HG02623 (cell line): ENCODE data around the gene APLP1.
"Not testable (repeated sequence)": the region's sequence is repeated elsewhere in the genome, so short reads cannot be mapped to it uniquely, and the experiment has no call there.

Source experiments
- ATAC-seq: cut with Tn5 transposase; IDR thresholded peaks from one replicate; pipeline ENCODE4 v1.9.1; 2021; ENCODE audit warnings: moderate library complexity; ENCODE audit not compliant: unreplicated experiment

APLP1 gene

DNA sequence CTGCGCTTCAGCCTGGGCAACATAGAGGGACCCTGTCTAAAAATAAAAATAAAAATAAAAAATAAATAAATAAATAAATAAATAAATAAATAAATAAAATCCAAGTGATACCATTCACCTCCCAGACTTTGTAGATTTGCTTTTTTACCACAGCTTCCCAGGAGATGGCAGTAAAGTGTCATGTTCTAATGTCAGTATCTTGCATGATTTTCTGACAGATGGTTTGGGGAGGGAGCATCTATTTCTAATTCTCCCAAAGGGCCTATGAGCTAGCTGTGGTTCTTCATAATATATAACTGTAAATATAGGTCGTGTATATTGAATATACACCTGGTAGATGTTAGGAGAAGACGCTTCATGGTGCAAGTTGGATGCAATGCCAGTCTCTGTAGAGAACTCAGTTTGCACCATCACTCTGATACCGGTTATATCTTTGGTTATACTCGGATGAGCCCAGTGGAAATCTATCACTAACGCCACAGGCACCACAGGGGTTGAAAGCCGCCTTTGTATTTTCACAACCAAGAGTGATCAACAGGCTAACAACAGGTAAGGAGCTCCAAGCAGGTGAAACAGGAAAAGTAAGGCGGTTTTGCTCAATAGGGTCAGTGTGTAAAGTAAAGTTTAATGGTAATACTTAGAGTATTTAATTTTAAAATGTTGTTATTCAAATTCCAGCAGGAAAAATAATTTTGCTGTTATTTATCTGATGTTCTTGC, 13.9 kb downstream of the APLP1 start:
- ATAC-seq, result no peak

DNA sequence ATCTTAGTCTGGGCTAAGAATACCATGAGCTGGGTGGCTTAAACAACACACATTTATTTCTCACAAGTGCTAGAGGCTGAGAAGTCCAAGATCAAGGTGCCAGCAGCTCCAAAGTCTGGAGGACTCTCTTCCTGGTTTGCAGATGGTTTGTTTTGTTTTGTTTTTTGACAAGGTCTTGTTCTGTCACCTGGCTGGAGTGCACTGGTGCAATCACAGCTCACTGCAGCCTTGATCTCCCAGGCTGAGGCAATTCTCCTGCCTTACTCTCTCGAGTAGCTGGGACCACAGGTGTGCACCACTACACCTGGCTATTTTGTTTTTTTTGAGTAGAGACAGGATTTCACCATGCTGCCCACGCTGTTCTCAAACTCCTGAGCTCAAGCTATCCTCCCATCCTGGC, 15.5 kb downstream of the APLP1 start:
- ATAC-seq, result no peak

DNA sequence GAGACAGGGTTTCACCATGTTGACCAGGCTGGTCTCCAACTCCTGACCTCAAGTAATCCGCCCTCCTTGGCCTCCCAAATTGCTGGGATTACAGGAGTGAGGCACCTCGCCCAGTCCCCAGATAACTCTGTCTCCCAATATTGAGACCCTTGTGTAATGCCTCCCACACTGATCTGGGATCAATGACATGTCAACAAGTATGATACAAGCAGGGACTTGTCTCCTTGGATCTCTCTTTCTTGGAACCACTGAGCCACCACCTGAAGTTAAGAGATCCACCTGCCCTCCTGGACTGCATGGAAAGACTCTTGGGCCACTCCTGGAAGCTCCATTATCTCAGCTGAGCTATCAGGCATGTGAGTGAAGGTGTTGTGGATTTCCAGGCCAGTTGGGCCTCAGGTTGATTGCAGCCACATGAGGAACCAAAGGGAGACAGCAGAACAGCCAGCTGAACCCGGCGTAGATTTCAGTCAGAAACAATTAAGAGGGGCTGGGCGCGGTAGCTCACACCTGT, 16.9 kb downstream of the APLP1 start:
- ATAC-seq, result no peak

DNA sequence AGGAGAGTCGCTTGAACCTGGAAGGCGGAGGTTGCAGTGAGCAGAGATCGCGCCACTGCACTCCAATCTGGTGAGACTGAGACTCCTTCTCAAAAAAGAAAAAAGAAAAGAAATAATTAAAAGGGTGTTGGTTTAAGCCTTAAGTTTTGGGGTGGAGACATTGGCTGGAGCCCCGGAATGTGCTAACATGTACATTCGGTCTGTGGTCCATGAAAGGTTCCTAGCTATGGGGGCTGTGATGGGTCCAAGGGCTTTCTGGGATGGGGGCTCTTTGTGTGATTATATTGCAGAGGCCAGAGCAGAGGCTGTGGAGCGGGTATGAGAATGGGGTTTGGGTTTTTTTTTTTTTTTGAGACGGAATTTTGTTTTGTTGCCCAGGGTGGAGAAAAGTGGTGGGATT, 17.5 kb downstream of the APLP1 start:
- no peak for ATAC-seq

DNA sequence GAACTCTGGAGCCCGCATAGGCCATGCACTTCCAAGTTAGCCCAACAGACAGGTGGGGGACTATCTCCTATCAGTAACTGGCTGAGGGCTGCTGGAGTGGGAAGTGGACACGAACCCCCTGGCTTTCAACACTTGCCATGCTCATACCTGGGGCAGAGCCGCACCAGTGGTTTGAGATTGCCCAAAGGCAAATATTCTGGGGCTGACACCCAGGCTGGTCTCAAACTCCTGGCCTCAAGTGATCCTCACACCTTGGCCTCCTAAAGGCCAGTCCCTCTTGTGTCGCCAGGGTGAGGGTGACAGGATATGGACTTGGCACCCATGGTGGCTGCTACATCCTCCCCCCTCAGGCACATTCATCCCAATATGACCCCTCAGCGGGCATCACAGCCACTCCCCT, 18.8 kb downstream of the APLP1 start:
- ATAC-seq, result no peak

DNA sequence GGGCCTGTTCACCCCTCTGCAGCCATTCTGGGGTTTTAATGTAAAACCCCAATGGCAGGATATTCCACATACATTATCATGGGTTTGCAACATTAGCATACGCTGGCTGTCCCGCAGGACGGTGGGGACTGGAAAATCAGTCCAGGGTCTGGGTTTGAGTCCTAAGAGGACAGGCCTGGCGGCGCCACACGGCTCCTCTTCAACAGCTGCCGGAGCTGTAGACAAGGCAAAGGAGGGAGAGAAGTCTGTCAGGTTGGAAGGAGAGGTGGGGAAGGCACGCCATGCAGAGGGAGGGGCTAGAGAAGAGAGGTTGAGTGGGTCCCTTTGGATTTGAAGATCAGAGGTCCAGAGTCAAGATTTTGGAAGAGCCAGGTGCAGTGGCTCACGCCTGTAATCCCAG, 20.0 kb downstream of the APLP1 start:
- ATAC-seq, result no peak

DNA sequence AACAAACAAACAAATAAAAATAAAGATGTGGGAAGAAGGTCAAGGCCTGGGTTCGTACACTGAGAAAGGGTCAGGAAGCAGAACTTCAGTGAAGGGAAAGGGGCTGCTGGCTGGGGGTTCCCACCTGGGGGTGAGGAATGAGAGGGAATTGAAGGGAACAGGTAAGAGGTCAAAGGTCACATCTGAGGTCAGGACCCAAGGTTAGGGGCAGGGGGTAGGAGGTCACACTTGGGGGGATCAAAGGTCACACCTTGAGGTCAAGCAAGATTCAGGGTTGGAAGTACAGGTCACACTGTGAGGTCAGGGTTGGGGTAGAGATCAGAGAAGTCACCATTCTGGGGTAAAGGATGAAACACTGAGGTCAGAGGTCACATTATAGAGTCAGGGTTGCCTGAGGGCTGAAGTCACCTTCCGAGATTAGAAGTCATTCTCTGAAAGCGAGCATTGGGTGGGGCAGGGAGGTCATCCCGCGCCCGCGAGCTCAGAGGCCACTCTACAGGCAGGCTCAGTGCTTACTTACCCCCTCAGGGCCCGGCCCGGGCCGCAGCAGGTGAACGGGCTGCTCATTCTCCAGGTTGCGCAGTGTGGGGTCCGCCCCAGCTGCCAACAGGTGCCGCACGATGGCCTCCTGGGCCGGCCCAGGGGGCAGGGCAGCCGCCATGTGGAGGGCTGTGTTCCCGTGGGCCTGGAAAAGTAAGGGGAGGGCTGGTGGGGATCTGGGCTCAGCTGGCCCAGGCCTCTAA, 21.2 kb downstream of the APLP1 start:
- no peak for ATAC-seq

DNA sequence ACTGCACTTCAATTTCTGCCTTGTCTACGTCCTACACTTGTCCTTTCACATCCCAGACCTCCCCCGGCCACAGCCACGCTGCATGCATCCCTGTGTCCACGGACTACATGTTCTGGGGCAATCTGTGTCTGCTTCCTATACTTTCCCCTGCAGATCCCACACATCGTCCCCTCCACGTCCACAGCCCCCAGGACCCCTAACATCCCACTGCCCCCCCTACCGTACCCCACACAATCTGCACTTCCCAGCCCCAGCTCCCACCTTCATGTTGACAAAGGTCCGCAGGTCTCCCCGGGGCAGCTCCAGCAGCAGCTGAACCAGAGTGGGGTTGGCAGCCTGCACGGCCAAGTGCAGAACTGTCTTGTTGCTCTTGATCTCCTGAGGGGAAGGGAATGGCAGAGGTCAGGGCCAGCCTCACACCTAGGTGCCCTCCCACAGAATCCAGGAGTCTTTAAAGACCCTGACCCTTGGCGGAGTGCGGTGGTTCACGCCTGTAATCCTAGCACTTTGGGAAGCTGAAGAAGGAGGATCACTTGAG, 21.8 kb downstream of the APLP1 start:
- ATAC-seq, result no peak

DNA sequence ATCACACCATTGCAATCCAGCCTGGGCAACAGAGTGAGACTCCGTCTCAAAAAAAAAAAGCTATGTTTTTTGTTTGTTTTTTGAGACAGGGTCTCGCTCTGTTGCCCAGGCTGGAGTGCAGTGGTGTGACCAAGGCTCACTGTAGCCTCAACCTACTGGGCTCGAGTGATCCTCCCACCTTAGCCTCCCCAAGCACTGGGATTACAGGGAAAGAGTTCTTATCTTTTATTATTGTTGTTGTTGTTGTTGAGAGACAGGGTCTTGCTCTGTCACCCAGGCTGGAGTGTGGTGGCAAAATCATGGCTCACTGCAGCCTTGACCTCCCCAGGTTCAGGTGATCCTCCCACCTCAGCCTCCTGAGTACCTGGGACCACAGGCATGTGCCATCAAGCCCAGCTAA, 23.4 kb downstream of the APLP1 start:
- not testable (repeated sequence) for ATAC-seq

DNA sequence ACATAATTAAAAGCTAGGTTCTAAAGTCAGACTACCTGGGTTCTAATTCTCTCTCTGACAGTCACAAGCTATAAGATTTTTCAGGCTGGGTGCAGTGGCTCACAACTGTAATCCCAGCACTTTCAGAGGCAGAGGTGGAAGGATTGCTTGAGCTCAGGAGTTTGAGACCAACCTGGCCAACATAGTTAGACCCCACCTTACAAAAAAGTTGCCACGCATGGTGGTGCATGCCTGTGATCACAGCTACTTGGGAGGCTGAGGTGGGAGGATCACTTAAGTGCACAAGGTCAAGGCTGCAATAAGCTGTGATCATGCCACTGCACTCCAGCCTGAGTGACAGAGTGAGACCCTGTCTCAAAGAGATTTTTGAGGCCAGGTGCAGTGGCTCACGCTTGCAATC, 26.0 kb downstream of the APLP1 start:
- ATAC-seq, result no peak

DNA sequence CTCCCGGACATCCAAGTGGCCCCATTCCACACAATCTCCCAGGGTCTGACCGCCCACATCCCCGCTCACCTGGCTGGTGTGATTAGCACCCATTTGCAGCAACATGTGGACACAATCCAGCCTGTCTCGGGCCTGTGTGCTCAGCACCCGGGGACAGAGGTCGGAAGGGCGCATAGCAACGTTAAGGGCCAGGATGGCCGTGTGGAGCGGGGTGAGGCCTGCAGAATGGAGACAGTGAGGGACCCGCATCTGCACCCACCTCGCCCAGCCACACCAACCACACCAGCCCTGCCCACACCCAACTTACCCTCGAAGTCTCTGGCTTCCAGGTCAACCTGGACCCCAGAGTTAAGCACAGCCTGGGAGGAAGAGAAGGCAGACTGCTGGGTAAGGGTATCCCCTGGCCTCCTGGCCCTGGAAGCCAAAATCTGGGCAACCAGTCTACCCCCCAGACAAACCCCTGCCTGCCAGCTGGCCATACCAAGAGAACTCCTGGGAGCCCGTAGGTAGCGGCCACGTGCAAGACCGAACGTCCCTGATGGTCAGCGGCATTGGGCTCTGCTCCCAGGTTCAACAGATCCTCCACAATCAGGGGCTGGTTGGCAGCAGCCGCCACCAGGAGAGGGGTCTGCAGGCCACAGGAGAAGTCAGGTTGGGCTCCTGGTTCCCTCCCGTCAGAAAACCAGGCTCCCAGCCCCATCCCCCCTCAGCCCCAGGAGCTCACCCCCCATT, 27.7 kb downstream of the APLP1 start:
- ATAC-seq, result no peak

DNA sequence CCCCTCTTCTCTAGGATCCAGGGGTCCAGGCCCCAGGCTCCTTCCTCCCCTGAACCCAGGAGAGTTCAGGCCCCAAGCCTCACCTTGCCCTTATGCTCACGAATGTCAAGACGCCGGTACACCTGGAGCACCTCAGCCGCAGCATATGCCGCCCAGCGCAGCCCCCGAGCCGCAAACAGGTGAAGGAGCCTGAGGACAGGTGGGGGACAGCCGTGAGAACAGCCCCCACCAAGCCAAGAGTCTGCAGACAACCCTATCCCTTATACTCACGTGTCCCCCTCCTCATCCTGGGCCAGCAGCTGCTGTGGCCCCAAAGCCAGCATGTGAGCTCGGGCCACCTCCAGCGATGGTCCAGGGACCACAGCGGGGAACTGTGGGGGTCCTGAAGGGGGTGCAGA, 28.3 kb downstream of the APLP1 start:
- no peak for ATAC-seq

DNA sequence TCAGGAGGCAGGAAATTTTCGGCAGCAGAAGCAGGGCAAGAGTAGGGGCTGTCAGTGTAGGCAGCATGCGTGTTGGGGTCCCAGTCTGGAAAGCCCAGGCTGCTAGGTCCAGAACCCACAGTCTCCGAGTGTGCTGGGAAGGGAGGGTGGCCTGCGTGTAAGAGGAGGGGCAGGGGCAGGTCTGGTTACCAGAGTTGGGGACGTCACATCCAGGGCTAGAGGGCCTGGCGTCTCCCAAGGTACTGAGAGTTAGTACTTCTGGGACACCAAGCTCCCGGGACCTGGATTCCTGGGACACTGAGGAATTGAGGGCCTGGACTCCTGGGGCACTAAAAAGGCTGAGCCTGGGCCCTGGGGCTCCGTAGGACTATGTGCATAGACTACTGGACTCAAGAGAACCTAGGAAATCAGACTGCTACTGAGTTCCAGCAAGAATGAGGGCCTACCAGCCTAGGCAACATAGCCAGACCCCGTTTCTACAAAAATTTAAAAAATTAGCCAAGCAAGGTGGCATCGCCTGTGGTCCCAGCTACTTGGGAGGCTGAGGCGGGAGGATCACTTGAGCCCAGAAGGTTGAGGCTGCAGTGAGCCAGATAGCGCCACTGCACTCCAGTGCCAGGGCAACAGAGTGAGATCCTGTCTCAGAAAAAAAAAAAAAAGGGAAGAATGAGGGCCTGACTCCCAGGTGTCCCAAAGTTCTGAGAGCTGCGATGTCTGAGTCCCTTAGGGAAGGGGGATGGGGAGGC, 29.5 kb downstream of the APLP1 start:
- no peak for ATAC-seq

DNA sequence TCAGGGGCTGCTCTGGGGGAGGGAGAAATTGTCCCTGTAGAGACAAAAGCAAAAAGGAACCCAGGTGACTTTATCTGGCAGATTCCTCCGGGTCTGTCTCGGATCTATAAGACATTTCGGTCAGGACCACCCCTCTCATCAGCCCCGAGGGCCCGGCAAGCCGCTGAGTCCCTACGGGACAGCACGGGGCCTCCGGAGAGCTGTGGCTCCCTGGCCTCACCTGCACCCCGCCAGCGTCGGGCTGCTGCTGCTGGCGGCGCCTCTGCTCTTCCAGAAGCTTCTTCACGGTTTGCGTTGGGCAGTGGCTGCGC, 30.1 kb downstream of the APLP1 start:
- ATAC-seq, result no peak

DNA sequence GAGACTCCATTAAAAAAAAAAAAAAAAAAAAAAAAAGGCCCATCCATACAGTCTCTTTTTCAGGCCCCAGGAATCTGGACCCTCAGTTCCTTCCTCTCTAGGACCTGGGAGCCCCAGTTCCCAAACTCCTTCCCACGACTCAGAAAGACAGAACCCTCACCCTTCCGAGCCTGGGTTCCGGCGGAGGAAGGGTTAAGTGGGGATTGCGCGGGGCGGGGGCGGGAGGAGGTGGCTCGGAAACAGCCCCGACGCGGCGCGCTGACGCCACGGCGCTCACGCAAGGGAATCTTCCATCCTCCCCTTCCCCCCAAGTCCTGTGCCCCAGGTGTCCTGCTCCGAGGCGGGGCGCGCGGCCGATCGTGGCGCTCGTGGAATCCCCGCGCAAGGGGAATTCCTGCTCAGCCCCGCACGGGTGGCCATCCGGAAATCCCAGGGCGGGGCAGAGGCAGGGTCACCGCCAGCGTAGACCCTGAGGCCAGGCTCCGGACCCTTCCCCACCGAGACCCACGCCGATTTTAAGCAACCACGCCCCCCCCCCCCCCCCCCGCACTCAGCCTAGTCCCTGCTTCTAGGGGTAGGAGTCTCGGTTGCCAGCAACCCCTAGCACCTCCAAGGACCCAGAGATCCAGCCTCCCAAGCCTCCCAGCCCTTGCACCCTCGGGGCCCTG, 31.3 kb downstream of the APLP1 start:
- no peak for ATAC-seq

DNA sequence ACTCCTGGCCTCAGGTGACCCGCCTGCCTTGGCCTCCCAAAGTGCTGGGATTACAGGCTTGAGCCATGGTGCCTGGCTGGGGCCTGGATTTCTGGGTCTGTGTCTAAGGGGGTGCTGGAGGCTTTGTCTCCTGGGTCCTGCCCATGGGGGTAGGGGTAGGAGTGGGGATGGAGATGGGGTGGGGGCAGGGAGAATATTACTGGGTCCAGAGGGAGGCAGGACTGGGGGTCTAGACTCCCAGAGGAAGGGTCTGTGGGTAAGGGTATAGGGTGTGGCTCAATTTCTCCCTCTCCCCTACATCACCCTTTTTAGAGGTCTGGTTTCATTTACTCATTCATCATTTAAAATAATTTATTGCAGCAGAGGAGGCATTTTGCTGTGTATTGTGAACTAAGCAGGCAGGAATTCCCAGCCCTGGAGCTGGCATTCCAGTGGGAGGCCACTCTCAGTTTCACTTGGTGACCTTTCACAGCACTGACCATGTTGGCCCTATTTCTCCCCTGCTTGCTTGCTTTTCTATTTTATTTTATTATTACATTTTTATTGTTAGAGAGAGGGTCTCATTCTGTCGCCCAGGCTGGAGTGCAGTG, 32.8 kb downstream of the APLP1 start:
- ATAC-seq, result no peak

DNA sequence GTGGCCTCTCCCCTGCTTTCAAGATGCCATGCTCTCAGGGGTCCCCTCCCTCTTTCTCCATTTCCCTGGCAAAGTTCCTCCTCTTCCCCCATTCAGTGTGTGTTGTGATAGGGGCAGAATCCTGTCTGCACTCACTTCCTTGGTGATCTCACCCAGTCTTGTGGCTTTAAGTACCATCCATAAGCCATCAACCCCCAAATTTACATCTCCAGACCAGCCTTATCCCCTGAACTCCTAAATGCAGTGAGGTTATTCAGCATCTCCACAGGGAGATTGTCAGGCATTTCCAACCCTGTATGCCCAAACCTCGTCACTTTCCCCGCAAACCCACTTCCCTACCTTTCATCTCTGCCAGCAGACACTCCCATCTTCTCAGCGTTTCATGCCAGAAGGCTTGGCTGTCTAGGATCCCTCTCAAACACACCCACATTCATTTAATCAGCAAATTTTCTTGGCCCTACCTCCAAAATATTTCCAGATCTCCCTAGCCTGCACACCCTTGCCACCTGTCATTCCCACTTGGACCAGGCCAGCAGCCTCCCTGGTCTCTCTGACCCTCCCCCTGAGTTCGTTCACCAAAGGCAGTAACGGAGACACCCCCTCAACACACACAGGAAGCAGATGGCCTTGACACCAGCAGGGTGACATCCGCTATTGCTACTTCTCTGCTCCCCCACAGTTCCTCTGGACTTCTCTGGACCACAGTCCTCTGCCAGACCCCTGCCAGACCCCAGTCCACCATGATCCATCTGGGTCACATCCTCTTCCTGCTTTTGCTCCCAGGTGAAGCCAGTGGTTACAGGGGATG, 33.7 kb downstream of the APLP1 start, which contains the start of gene HCST:
TSS of gene HCST (plus strand) at position 676 of the 808 bp plus-strand sequence. CDS start at position 741, 65 bp downstream.
- no peak for ATAC-seq

DNA sequence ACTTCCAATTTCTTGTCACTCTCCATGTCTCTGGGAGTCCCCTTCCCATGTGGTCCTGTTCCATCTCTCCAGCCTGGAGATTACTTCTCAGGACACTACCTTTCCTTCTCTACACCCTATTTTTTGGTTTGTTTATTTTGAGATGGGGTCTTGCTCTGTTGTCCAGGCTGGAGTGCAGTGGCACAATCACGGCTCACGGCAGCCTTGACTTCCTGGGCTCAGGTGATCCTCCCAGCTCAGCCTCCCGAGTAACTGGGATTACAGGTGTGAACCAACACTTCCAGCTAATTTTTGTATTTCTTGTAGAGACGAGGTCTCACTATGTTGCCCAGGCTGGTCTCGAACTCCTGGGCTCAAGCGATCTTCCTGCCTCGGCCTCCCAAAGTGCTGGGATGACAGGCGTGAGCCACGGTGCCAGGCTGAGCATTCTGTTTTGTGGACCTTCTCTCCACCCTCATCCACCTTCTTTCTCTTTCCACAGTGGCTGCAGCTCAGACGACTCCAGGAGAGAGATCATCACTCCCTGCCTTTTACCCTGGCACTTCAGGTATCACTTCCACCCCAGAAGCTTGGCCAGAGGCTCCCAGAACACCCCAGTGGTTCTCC, 34.6 kb downstream of the APLP1 start:
- no peak for ATAC-seq
